GM21447 (cell line): ENCODE data around the gene CCNH.

ENCODE experiments used
- ATAC-seq: cut with Tn5 transposase; IDR thresholded peaks from one replicate; pipeline ENCODE4 v1.9.1; 2021; ENCODE audit not compliant: unreplicated experiment

The CCNH gene

GRCh38 chr5:87361536-87362213, 51.1 kb downstream of the CCNH start:
- ATAC-seq, result no peak

GRCh38 chr5:87361031-87361445, 51.7 kb downstream of the CCNH start:
- ATAC-seq, result no peak

- no peak for ATAC-seq
Observed at GRCh38 chr5:87360132-87360531, 52.6 kb downstream of the CCNH start.

GRCh38 chr5:87359106-87359505, 53.6 kb downstream of the CCNH start:
- no peak for ATAC-seq

- ATAC-seq, result peak; percentile 85
Observed at GRCh38 chr5:87354496-87354895, 58.2 kb downstream of the CCNH start.

- no peak for ATAC-seq
Observed at GRCh38 chr5:87347841-87348240, 64.9 kb downstream of the CCNH start.

- ATAC-seq, result no peak
Observed at GRCh38 chr5:87347272-87347671, 65.5 kb downstream of the CCNH start.
